RWPE2 (cell line): ENCODE measurements around the gene UGT2B17.

ENCODE experiments used
- ATAC-seq: fragments of 200-7000 bp; cut with Tn5 transposase; 3 replicates; pipeline ENCODE4 v1.9.1; 2021; ENCODE audit warnings: low read depth
- DNase-seq: peaks from one replicate; pipeline ENCODE4 v3.0.0-alpha.2; 2020; ENCODE audit warnings: low spot score
- H3K27ac ChIP-seq: fragments of 450-650 bp; 2 replicates; pipeline ENCODE4 v1.5.1; 2017; ENCODE audit warnings: mild to moderate bottlenecking; ENCODE audit not compliant: poor library complexity, severe bottlenecking
- H3K27me3 ChIP-seq: fragments of 250-450 bp; sonication (Bioruptor Pico); 2 replicates; pipeline ENCODE4 v1.5.1; 2021; ENCODE audit warnings: mild to moderate bottlenecking, moderate library complexity; ENCODE audit not compliant: insufficient read depth, poor library complexity, severe bottlenecking
- H3K36me3 ChIP-seq: fragments of 250-450 bp; sonication (Bioruptor Pico); 2 replicates; pipeline ENCODE4 v1.5.1; 2020; ENCODE audit warnings: low read depth, mild to moderate bottlenecking, moderate library complexity
- H3K4me1 ChIP-seq: fragments of 250-450 bp; sonication (Bioruptor Pico); 2 replicates; pipeline ENCODE4 v1.5.1; 2021; ENCODE audit warnings: mild to moderate bottlenecking, moderate library complexity; ENCODE audit not compliant: insufficient read depth, poor library complexity, severe bottlenecking
- H3K4me3 ChIP-seq: fragments of 250-450 bp; sonication (Bioruptor Pico); 2 replicates; pipeline ENCODE4 v1.5.1; 2021; ENCODE audit warnings: mild to moderate bottlenecking, moderate library complexity; ENCODE audit not compliant: severe bottlenecking
- H3K9me3 ChIP-seq: fragments of 250-450 bp; sonication (Bioruptor Pico); 2 replicates; pipeline ENCODE4 v1.5.1; 2021; ENCODE audit warnings: mild to moderate bottlenecking, moderate library complexity; ENCODE audit not compliant: severe bottlenecking
- CTCF ChIP-seq: fragments of 450-650 bp; IDR thresholded peaks from one replicate; pipeline ENCODE4 v1.5.1; 2017; ENCODE audit warnings: mild to moderate bottlenecking, moderate library complexity; ENCODE audit not compliant: poor library complexity, severe bottlenecking

The UGT2B17 gene

DNA sequence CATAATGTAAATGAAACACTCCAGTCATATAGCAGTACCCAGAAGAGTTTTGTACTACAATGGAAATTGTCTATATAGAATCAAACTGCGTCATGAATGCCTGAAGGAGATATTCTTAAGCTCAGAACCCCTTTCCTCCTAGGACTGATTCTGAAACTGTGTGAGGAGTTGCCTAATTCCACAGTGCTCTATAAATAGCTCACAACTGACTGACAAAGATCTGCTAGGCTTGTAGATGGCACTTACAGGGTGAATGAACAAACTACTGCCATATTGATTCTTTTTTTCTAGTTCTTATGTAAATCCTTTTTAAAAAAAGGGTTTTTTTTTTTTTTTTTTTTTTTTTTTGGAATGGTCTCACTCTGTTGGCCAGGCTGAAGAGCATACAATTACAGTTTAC, 30.1 kb upstream of the UGT2B17 start:
- ATAC-seq, result no peak
- Histone ChIP-seq H3K36me3 (no peaks in the 10 kb centered on the region), H3K27ac (no peak overlapping the region), H3K4me1 (no peaks in the 10 kb centered on the region), H3K9me3 (no peaks in the 10 kb centered on the region), H3K27me3 (no peaks in the 10 kb centered on the region), H3K4me3 (no peak overlapping the region)
- TF ChIP-seq CTCF, result no peak
- DNase-seq, result no peak

GRCh38 chr4:68599150-68599549, 23.0 kb upstream of the UGT2B17 start:
- no peaks in the 10 kb centered on the region for H3K4me1 ChIP-seq
- ATAC-seq (no peak), DNase-seq (no peak)
- H3K27me3 ChIP-seq, result no peaks in the 10 kb centered on the region
- no peak overlapping the region for H3K4me3 ChIP-seq
- TF ChIP-seq CTCF, result no peak
- H3K27ac ChIP-seq, result no peak overlapping the region
- H3K9me3 ChIP-seq, result no peaks in the 10 kb centered on the region
- no peaks in the 10 kb centered on the region for H3K36me3 ChIP-seq

DNA sequence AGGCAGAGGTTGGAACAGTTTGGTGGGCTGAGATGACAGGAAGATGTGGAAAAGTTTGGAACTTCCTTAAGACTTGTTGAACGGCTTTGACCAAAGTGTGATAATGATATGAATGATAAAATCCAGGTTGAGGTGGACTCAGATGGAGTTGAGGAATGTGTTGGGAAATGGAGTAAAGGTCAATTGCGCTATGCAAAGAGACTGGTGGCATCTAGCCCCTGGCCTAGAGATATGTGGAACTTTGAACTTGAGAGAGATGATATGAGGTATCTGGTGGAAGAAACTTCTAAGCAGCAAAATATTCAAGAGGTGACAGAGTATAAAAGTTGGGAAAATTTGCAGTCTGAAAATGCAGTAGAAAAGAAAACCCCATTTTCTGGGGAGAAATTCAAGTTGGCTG, 21.4 kb upstream of the UGT2B17 start:
- DNase-seq (no peak), ATAC-seq (no peak)
- Histone ChIP-seq H3K27ac (no peak overlapping the region), H3K27me3 (no peaks in the 10 kb centered on the region), H3K4me3 (no peak overlapping the region), H3K36me3 (no peaks in the 10 kb centered on the region), H3K9me3 (no peaks in the 10 kb centered on the region), H3K4me1 (no peaks in the 10 kb centered on the region)
- TF ChIP-seq CTCF, result no peak

DNA sequence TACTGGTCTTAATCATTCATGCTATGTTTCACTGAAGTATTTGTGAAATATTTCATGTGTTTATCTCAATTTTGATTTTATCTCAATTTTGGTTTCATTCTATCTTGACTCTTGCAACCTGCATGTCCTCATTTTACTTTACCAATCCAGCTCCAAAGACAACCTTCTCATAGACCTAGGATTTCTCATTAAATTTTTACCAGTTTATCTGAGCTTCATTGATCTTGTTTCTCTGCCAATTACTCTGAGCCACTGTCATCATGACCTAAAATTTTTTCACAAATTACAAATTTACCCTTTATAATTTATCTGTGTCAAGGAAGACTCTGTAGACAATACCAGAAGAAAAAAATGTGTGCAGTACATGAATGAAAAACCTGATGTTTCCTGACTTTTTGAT, 18.6 kb upstream of the UGT2B17 start:
- no peaks in the 10 kb centered on the region for H3K9me3 ChIP-seq
- peaks cover 3% of the 10 kb centered on the region for H3K4me1 ChIP-seq
- no peak for DNase-seq
- no peak overlapping the region for H3K27ac ChIP-seq
- no peak for ATAC-seq
- H3K4me3 ChIP-seq, result no peak overlapping the region
- no peaks in the 10 kb centered on the region for H3K27me3 ChIP-seq
- H3K36me3 ChIP-seq, result no peaks in the 10 kb centered on the region
- no peak for TF ChIP-seq CTCF

DNA sequence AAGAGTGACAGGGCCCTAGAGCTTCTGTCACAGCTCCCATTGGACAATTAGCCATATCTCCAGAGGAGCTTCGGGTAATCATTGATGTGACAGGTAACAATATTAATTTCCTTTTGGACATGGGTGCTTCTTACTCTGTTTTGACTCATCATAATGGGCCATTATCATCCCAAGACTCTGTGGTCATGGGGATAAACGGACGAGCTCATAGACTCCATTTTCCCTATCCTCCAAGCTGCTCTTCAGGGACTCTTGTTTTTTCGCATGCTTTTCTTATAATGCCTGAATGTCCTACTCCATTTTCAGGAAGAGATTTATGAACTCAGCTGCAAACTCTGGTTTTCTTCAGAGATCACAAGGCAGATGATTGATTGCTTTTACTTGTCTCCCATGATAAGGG, 17.0 kb upstream of the UGT2B17 start:
- no peak for TF ChIP-seq CTCF
- no peak for DNase-seq
- no peaks in the 10 kb centered on the region for H3K9me3 ChIP-seq

More for the DNA sequence above, 17.0 kb upstream of the UGT2B17 start:
- Histone ChIP-seq H3K4me1 (peaks cover 8% of the 10 kb centered on the region), H3K27me3 (no peaks in the 10 kb centered on the region), H3K4me3 (no peak overlapping the region), H3K27ac (no peak overlapping the region), H3K36me3 (no peaks in the 10 kb centered on the region)
- no peak for ATAC-seq
